Stimulated activated naive CD4-positive, alpha-beta T cell (primary cell): ENCODE results near the gene ZNF184.

Experiments
- DNase-seq, 6 experiments: peaks; one replicate each; lab custom pipeline; 2025; lab: John Stamatoyannopoulos, UW

Gene ZNF184

DNA sequence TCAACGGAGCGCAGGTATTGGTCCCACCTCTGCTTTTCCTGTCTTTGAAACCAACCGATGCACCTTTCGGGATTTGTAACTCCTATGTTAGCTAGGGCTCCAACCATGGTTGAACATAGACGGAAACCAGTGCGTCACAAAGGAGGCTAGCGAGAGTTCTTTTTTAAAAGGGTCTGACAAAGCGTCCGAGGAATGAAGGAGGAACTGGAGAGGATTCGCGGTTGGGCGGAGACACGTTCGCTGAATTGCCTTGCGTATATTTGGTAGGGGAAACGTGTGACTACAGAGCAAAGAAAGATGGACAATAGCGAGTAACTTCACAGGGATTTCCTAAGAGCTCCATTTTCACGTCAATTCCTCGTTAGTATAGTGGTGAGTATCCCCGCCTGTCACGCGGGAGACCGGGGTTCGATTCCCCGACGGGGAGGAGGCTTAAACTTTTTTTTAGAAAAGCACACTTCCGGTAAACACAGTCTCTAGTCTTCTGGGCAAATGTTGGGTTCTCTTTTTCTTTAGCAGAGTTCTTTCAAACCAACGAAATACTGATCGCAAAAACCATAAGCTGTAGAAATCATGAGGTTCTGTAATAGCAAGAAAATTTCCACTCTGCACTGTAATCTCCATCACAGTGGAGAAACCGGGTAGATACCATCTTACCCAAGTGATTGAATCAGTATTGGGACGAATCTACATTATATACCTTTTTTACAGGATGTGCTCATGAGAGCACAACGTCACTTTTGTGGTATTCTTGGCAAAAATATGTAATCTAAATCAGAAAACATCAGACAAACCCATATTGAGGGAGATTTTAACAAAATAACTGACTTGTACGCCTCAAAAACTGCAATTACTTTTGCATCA is 6.6 kb upstream of the ZNF184 start:
- DNase-seq: peak; percentile 69 to 98 (median 88)

DNA sequence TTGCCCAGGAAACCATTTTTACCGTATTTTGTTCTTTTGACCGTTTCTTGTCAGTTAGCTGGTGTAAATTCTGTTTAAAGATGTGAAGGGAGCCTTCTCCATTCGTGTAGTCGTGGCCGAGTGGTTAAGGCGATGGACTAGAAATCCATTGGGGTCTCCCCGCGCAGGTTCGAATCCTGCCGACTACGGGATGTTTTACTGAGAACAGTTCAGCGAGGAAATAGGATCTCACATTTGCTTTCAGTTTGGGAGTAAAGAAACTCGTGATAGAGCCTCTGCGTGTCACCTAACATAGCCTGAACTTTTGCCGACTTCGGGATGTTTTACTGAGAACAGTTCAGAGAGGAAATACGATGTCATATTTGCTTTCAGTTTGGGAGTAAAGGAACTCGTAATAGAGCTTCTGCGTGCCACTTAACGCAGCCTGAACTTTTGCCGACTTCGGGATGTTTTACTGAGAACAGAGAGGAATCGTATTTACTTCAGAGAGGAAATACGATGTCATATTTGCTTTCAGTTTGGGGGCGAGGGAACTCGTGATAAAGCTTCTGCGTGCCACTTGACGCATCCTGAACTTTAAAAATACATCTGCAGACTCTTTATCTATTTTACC is 5.9 kb upstream of the ZNF184 start:
- DNase-seq: peak; percentile 76 to 92 (median 90)

DNA sequence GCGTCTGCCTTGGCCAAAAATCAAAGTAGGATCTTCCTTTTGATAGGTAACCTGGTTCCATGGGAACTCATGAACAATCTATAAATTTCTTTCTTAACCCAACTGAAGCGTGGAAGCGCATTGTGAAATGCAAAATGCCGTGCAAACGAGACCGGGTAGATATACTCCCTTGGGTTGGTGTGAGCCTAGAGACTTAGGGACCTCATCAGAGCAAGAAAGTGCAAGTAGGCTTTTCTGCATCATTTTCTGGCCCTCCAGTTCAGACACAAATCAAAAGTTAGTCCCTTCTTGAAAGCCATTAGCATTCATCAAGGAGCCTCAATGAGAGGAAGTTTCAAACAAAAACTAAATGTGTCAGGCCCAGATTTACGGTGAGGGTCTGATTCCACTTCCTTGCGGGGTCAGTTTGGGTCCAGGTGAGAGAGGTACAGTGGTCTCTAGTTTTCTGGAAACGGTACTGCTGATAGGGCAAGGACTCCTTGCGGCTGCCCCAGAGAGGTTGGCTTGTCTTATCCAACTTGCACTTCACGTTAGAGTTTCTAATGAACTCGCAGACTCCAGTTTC is 5.3 kb upstream of the ZNF184 start:
- peak in 1 of 6 experiments; percentile 39 for DNase-seq

DNA sequence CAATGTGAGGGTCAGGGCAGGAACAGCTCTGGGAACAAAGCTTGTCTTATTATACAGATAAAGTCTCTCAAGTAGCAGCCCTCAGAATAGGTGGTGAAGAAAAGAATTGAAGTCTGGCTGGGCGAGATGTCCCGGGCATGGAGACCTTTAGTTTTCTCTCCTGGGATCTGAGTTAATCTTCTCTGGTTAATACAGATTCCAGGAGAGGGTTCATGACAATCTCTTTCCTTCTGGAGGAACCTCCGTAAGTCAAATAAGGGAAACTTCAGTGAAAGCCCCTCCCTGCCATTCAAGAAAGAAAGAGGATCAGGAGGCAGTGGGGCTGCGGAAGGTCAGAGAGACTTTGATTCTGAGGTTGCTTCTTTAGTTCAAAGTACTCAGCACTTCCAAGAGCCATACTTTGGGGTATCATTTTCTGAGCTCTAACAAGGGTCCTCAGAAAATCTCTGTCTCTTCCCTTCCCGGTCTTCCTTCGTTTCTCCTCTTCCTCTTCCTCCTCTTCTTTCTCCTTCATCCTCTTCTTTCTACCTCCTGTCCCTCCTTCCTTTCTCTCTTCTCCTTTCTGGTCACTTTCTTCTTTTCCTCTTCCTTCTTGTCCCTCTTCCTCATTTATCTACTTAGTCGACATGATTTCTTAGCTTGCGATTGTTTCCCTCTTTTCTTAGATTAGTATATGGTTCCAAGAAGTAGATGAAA is 4.6 kb upstream of the ZNF184 start:
- DNase-seq: no peak

DNA sequence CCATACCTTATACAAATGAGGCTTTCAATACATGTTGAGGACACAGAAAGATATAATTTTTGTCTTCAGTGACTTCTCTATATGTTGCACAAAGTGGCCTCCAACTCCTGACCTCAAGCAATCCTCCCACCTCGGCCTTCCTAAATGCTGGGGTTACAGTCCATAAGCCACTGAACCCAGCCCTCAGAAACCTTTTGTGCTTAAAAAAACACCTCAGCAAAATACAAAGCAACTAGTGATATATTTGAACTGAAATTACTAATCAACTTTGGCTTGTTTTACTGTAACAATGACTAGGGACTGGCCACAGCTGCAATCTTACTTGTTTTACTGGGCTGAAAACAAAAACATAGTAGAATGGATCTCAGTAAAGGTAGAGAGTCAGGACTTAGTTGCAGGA is 3.2 kb upstream of the ZNF184 start:
- no peak for DNase-seq

DNA sequence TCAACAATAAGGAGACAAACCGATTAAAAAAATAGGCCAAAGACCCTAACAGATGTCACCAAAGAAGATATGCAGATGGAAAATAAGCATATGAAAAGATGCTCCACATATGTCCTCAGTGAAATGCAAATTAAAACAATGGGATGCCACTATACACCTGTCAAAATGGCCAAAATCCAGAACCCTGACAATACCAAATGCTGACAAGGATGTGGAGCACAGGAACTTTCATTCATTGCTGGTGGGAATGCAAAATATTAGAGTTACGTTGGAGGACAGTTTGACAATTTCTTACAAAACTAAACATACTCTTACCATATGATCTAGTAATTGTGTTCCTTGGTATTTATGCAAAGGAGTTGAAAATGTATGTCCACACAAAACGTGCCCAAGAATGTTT is 1.8 kb upstream of the ZNF184 start:
- no peak for DNase-seq

DNA sequence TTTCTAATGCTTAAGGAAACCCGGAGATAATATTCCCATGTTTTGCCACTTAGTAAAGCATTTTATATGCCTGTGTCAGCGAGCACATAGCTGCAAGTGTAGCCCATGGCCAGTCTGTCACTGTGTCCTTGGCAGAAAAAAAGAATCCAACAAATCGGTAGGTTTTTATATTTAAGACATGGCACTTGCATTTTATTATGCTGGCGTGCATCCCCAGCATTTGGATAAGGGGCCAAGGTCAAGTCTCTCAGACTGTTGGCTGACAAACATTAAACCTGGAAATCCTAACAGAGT is 1.2 kb upstream of the ZNF184 start:
- no peak for DNase-seq

DNA sequence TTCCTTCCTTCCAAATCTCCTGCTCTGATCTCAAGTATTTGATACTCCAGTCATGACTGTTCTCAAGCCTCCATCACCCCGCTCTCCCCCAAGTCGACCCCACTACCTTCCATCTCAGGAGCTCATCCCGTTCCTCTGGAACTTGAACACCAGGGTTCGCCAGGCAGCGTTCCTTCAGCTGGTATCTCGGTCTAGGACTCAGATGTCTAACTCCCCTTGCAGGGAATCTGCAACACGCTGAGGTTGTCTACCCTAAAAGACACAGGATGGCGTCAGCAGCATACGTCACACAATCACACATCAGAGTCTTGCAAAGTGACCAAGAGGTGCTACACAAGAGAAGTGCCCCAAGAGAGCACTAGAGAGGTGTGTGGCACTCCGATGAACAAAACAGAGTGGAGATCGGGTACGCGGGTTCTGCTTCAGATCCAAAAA is 706 bp downstream of the ZNF184 start:
- peak; percentile 61 to 88 (median 76) for DNase-seq

DNA sequence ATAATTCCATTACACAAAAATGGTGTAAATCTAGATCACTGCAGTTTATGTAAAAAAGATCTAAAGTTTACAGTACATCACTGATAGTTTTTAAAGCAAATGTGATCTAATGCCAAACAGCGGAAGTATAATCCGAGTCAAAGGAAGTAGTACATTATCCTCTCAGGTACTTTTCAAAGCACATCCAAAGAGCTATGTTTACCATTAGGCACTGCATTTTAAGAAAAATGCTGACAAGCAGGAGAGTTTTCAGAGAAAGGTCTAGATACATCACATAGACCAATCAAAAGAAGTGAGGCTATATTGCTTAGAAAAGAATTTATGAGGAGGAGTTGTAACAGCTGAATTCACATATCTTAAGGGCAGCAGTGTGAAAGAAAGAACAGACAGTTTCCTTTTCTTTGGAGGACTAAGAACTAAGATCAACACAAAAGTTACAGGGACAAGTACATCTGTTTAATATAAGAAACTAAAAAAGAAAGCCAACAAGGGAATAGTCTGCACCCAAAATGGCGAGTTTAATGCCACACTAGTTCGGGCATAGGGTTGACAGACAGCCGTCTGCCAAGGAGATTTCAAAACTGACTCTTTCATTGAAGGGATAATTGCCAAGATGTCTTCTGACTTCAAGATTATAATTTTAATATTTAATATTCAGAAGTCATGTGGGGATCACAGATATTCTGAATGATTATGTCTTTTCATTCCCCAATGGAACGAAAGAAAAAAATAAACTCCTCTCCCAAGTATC is 1.4 kb downstream of the ZNF184 start:
- no peak for DNase-seq

DNA sequence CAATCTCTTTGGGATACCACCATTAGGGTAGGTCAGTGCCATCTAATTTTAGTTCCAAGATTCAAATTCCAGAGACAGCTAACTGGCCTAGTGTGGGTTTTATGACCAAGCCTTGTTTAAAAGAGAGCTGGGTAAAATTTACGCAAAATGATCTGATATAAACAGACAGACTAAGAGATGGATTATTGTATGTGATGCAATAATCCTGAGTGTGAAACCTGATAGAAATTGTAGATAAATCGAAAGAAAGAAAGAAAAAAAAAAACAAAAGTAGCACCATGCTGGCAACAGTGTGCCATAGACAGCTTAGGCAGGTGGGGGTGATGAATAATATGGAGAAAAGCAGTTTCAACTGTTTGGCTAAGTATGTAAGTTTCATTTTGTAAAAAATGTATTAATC is 2.9 kb downstream of the ZNF184 start:
- no peak for DNase-seq

DNA sequence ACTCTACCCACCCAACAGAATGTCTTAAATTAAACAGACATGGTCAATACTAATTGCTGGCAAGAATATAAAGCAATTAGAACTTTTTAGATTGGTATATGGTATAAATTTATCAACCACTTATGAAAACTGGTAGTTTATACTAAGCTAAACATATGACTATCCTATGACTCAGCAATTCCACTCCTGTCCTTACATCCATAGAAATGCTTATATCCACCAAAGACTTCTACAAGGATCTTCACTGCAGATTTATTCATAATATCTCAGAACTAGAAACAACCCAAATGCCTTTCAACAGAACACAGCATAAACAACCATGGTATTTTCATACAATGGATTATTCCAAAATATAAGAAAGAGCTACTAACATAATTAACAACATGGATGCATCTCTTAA is 4.6 kb downstream of the ZNF184 start:
- no peak for DNase-seq

DNA sequence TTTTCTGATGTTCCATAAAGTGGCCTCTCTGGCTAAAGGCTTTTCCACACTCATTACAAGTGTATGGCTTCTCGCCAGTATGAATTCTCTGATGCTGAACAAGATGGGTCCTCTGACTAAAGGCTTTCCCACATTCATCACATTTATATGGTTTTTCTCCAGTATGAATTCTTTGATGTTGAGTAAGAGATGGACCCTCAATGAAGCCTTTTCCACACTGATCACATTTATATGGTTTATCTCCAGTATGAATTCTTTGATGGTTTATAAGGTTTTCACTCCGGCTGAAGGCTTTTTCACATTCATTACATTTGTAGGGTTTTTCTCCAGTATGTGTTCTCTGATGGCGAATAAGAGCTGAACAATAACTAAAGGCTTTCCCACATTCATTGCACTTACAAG is 20.4 kb downstream of the ZNF184 start:
- DNase-seq: no peak

DNA sequence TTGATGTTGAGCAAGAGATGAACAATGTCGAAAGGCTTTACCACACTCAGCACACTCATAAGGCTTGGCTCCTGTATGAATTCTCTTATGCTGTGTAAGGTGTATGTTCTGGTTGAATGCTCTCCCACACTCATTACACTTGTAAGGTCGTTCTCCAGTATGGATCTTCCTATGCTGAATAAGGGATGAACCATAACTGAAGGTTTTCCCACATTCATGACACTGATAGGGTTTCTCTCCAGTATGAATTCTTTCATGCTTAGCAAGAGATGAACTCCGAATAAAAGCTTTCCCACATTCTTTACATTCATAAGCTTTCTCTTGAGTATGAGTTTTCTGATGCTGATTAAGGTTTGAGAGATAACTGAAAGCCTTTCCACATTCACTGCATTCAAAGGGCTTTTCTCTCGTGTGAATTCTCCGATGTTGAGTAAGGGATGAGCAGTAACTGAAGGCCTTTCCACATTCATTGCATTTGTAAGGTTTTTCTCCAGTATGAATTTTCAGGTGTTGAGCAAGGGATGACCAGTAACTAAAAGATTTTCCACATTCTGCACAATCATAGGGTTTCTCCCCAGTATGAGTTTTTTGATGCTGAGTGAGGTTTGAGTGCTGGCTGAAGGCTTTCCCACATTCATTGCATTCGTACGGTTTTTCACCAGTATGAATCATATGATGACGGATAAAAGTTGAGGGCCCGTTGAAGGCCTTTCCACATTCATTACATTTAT is 21.1 kb downstream of the ZNF184 start:
- no peak for DNase-seq

DNA sequence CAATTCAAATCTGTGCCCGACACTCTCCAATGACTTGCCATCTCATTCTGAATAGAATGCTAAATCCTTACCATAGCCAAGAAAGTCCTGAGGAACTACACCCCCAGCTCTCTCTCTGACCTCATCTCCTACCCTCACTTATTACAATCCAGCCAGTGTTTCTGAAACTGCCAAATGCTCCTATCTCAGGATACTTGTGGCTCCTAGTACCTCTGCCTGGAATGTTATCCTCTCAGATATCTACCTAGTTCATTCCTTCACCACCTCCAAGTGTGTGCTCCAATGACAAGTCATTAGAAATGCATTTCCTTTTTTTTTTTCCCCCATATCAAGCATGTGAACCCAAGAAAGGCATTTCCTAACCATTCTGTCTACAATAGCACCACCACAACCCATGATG is 24.4 kb downstream of the ZNF184 start:
- no peak for DNase-seq

DNA sequence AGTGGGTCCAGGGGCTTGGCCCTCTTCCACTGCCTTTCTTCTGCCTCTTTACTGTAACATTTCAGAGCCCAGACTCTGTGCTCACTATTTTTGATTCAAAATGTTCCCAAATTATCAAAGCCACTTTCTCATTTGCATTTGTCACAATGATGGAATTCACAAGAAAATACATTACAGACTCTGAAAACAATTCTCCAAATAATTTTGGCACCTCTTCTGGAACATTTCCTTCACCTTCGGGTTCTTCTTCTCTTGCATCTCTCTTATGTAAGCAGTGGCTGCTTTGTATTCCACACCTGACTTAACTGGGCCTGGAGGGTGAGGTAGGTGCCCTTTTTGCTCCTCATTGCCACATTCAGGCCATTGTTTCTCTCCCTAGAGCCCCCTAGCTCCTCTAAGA is 30.0 kb downstream of the ZNF184 start:
- DNase-seq: no peak

DNA sequence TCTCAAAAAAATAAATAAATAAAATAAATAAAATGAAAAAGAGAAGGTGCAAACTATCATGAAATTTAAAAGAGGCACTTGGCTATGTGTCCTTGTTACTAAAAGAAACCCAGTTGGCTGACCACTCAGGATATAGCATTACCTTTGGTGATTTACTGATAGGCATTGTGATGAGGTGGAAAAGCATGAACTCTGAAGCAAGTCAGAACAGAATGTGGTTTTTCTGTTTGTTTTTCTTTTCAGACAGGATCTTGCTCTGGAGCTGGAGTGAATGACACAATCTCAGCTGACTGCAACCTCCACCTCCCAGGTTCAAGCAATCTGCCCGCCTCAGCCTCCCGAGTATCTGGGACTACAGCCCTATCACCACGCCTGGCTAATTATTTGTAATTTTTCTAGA is 31.9 kb downstream of the ZNF184 start:
- no peak for DNase-seq

DNA sequence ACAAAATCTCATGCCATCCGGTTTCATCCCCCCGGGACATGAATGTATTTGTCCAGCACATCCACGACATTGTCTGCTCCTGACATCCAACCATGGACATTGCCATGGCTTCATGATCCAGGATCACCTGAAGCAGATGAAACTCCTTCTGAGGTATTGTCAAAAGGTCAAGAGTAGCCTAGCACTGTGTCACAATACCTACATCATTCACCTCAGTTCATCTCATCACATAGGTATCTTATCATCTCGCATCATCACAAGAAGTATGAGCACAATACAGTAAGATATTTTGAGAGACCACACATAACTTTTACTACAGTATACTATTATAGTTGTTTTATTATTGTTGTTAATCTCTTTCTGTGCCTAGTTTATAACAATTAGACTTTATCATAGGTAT is 33.5 kb downstream of the ZNF184 start:
- no peak for DNase-seq

DNA sequence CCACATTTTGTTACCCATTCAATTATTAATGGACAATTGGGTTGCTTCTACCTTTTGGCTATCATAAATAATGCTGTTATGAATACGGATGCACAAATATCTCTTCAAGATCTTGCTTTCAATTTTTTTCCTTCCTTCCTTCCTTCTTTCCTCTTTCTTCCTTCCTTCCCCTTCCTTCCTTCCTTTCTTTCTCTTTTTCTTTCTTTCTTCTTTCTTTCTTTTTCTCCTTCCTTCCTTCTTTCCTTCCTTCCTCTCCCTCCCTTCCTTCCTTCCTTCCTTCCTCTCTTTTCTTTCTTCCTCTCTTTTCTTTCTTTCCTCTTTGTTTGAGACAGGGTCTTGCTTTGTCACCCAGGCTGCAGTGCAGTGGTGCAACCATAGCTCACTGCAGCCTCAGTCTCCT is 39.2 kb downstream of the ZNF184 start:
- no peak for DNase-seq

DNA sequence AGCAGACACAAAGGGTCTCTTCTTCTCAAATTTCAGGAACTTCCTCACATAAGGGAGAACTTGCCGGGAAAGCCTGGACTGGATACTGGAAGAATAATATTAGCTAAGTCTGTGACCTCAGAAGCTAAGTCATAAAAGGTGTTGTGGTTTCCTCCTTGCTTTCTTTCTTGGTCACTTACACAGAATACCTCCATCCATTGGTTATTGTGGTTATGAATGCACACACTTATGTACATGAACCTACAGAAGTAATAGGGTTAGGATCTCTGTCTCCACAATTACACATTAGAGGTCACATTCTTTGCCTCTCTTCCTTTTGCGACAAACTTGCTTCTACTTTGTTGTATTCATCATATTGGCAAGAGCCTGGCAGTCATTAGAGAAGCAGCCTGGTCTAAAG is 43.9 kb downstream of the ZNF184 start:
- DNase-seq: no peak

DNA sequence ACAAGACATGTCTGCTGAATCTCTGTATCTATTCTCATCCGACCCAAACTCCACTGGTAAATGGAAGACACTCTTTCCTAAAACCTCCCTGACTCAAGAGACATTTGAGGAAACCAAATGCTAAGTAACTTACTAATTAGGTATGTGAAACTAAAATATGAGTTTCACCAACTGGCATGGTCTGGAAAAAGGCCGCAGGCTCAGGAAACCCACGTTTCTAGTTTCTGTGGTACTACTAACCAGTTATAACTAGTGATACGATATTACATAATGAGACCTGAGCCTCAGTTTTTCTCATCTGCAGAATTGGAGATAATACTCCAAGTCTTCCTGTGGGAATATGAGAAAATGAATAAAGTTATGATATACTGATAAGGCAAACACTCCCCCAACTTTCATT is 44.4 kb downstream of the ZNF184 start:
- no peak for DNase-seq

DNA sequence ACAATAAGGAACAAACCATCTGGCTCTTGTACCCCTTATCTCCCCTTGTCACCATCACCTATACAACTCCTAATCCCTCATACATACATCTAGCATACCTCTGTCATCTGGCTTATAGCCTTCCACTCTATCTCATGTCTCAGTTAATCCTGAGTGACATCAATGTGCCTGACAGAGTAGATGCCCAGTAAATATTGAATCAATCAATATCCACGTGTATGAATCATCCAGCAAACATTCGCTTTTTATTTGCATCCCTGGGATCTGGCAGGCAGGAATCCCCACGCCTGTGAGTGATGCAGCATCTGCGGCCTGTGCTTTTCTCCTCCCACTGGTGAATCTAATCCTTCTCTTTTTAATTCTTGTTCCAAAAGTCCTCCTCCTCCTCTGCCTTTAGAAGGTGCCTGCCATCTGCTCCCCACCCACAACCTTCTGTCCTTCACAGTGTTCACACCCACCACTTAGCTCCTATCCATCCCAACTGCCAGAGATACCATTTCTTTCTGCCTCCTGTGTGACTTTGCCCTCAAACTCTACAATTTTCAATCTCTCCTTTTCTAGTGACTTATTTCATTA is 46.8 kb downstream of the ZNF184 start:
- DNase-seq: no peak
